IMR-90 (cell line): Measurements from ENCODE around the gene RNF212. TPM values are rescaled to one million over a fixed set of nuclear protein-coding genes. Genes with fewer than 3 reads are reported as not detected.

Source experiments
- ATAC-seq: fragments of 200-7000 bp; cut with Tn5 transposase; 2 replicates; pipeline ENCODE4 v1.9.1; 2020; ENCODE audit warnings: low read depth, mild to moderate bottlenecking, moderate library complexity
- BruUV-seq: library from RNA; stranded (reverse); fragments of 400-500 nt; replicated peaks from 2 replicates; lab custom pipeline; 2021; lab: Mats Ljungman, UMichigan
- CTCF ChIA-PET: fragments of 300-600 bp; formaldehyde crosslinking; extraction: SDS; loops from one replicate; lab custom pipeline; 2021; ENCODE audit warnings: antibody characterized with exemption; lab: Yijun Ruan, JAX
- POLR2A ChIA-PET: fragments of 300-600 bp; sonication (Branson Sonifier 250); formaldehyde crosslinking; loops from one replicate; lab custom pipeline; 2022; ENCODE audit warnings: antibody characterized with exemption; ENCODE audit not compliant: unreplicated experiment; lab: Charles Lee
- DNase-seq: peaks from one replicate; pipeline ENCODE4 v3.0.0; 2013
- H2AFZ ChIP-seq: replicated peaks from 2 replicates; pipeline ENCODE3; 2013; ENCODE audit warnings: low read length, mild to moderate bottlenecking; ENCODE audit not compliant: poor library complexity
- H2AK5ac ChIP-seq: 2 replicates; pipeline ENCODE4 v1.6.1; 2013; ENCODE audit warnings: low read depth, low read length, inconsistent platforms
- H2AK9ac ChIP-seq: replicated peaks from 2 replicates; pipeline ENCODE3; 2013; ENCODE audit warnings: mild to moderate bottlenecking, low read depth, low read length, moderate library complexity; ENCODE audit not compliant: poor library complexity
- H2BK120ac ChIP-seq: 2 replicates; pipeline ENCODE4 v1.6.1; 2013; ENCODE audit warnings: low read depth, low read length, inconsistent platforms
- H2BK15ac ChIP-seq: 3 replicates; pipeline ENCODE4 v1.6.1; 2013; ENCODE audit warnings: low read depth, low read length, inconsistent platforms
- H2BK20ac ChIP-seq: 2 replicates; pipeline ENCODE4 v1.6.1; 2013; ENCODE audit warnings: low read depth, mild to moderate bottlenecking, inconsistent platforms, low read length, moderate library complexity
- H2BK5ac ChIP-seq: 2 replicates; pipeline ENCODE4 v1.6.1; 2013; ENCODE audit warnings: mild to moderate bottlenecking, low read depth, low read length, inconsistent platforms; ENCODE audit not compliant: poor library complexity, severe bottlenecking
- H3K14ac ChIP-seq: replicated peaks from 2 replicates; pipeline ENCODE4 v1.6.1; 2013; ENCODE audit warnings: low read depth, low read length, inconsistent platforms
- H3K18ac ChIP-seq: 2 replicates; pipeline ENCODE4 v1.6.1; 2013; ENCODE audit warnings: low read depth, low read length, control low read depth
- H3K23ac ChIP-seq: 2 replicates; pipeline ENCODE4 v1.6.1; 2013; ENCODE audit warnings: low read depth, low read length, inconsistent platforms
- H3K27ac ChIP-seq: 2 replicates; pipeline ENCODE4 v1.5.1; 2013; ENCODE audit warnings: mild to moderate bottlenecking, control low read depth, low read length; ENCODE audit not compliant: insufficient read depth
- H3K27me3 ChIP-seq: 2 replicates; pipeline ENCODE4 v1.6.1; 2013; ENCODE audit warnings: low read length; ENCODE audit not compliant: control insufficient read depth, insufficient read depth
- H3K36me3 ChIP-seq: 2 replicates; pipeline ENCODE4 v1.6.1; 2013; ENCODE audit warnings: low read length, mixed read lengths; ENCODE audit not compliant: control insufficient read depth, insufficient read depth
- H3K4ac ChIP-seq: 2 replicates; pipeline ENCODE4 v1.6.1; 2013; ENCODE audit warnings: low read depth, low read length, inconsistent platforms
- H3K4me1 ChIP-seq: 2 replicates; pipeline ENCODE4 v1.6.1; 2013; ENCODE audit warnings: low read length, mixed read lengths; ENCODE audit not compliant: control insufficient read depth, insufficient read depth
- H3K4me2 ChIP-seq: 2 replicates; pipeline ENCODE4 v1.6.1; 2013; ENCODE audit warnings: low read depth, mild to moderate bottlenecking, control low read depth, low read length, moderate library complexity
- H3K4me3 ChIP-seq: 2 replicates; pipeline ENCODE4 v1.5.1; 2013; ENCODE audit warnings: low read depth, mild to moderate bottlenecking, control low read depth, low read length, moderate library complexity; ENCODE audit not compliant: insufficient read depth
- H3K56ac ChIP-seq: 2 replicates; pipeline ENCODE4 v1.6.1; 2013; ENCODE audit warnings: low read length, inconsistent platforms; ENCODE audit not compliant: insufficient read depth; ENCODE audit errors: extremely low read depth
- H3K79me1 ChIP-seq, 2 experiments: 2 replicates each; pipeline ENCODE4 v1.6.1; 2013; ENCODE audit warnings: low read length in 2 of 2, inconsistent platforms in 1 of 2, low read depth in 1 of 2
- H3K9ac ChIP-seq: 2 replicates; pipeline ENCODE4 v1.6.1; 2013; ENCODE audit warnings: low read depth, low read length, control low read depth
- H3K9me1 ChIP-seq: 2 replicates; pipeline ENCODE4 v1.6.1; 2013; ENCODE audit warnings: low read length, inconsistent platforms; ENCODE audit not compliant: insufficient read depth
- H3K9me3 ChIP-seq: 2 replicates; pipeline ENCODE4 v1.6.1; 2013; ENCODE audit warnings: low read length; ENCODE audit not compliant: control insufficient read depth, insufficient read depth
- H4K20me1 ChIP-seq: 2 replicates; pipeline ENCODE4 v1.6.1; 2013; ENCODE audit warnings: low read length, inconsistent platforms; ENCODE audit not compliant: insufficient read depth
- H4K5ac ChIP-seq: 2 replicates; pipeline ENCODE4 v1.6.1; 2013; ENCODE audit warnings: mild to moderate bottlenecking, low read depth, low read length, control low read depth
- H4K8ac ChIP-seq, 2 experiments: 2 replicates each; pipeline ENCODE4 v1.6.1; 2013; ENCODE audit warnings: low read depth in 2 of 2, low read length in 2 of 2, control low read depth in 1 of 2, inconsistent platforms in 1 of 2
- H4K91ac ChIP-seq: 2 replicates; pipeline ENCODE4 v1.6.1; 2013; ENCODE audit warnings: low read depth, low read length, inconsistent platforms; ENCODE audit not compliant: insufficient read depth
- BHLHE40 ChIP-seq: fragments of 150-350 bp; IDR thresholded peaks from 2 replicates; pipeline ENCODE4 v1.6.1; 2016; ENCODE audit warnings: mild to moderate bottlenecking, low read depth, low read length
- CHD1 ChIP-seq: IDR thresholded peaks from 2 replicates; pipeline ENCODE4 v1.6.1; 2012; ENCODE audit warnings: low read depth, low read length, improper control_type of control experiment
- FOS ChIP-seq: fragments of 150-350 bp; IDR thresholded peaks from 2 replicates; pipeline ENCODE4 v1.6.1; 2016; ENCODE audit warnings: low read depth, low read length
- MAZ ChIP-seq: IDR thresholded peaks from 2 replicates; pipeline ENCODE4 v1.6.1; 2012; ENCODE audit warnings: low read depth, mild to moderate bottlenecking, low read length, improper control_type of control experiment, moderate library complexity, borderline replicate concordance
- MXI1 ChIP-seq: IDR thresholded peaks from 2 replicates; pipeline ENCODE4 v1.6.1; 2012; ENCODE audit warnings: low read depth, mild to moderate bottlenecking, low read length, moderate library complexity, borderline replicate concordance
- POLR2A ChIP-seq: IDR thresholded peaks from 2 replicates; pipeline ENCODE4 v1.6.1; 2012; ENCODE audit warnings: mild to moderate bottlenecking, low read depth, low read length
- RAD21 ChIP-seq: IDR thresholded peaks from 2 replicates; pipeline ENCODE4 v1.6.1; 2012; ENCODE audit warnings: low read length, improper control_type of control experiment
- RCOR1 ChIP-seq: IDR thresholded peaks from 2 replicates; pipeline ENCODE4 v1.6.1; 2012; ENCODE audit warnings: mild to moderate bottlenecking, low read length, improper control_type of control experiment; ENCODE audit not compliant: insufficient replicate concordance
- SMC3 ChIP-seq: fragments of 150-350 bp; IDR thresholded peaks from 2 replicates; pipeline ENCODE4 v1.6.1; 2016; ENCODE audit warnings: low read depth, mild to moderate bottlenecking, antibody characterized with exemption, low read length, moderate library complexity
- WGBS, 2 experiments: methylation state at CpG; one replicate each; pipeline versions ENCODE4 v1.1.5 to v1.1.7; 2013; ENCODE audit warnings: missing lambda C conversion rate in 2 of 2; ENCODE audit not compliant: insufficient read length in 1 of 2; ENCODE audit errors: extremely low coverage in 2 of 2; 5-methylcytosine and 5-hydroxymethylcytosine counted together
- dilution Hi-C: fragments of 300-500 bp; cut with HindIII; formaldehyde crosslinking; loops from one replicate; pipeline ENCODE4 v1.14.3; 2018; ENCODE audit warnings: low sequenced_read_pairs; ENCODE audit not compliant: unreplicated experiment
- in situ Hi-C: fragments of 300-500 bp; cut with MboI; formaldehyde crosslinking; loops from 3 replicates; pipeline ENCODE4 v1.14.3; 2019; ENCODE audit warnings: low sequenced_read_pairs, inconsistent platforms, mixed read lengths
- intact Hi-C: fragments of 100-400 bp; cut with micrococcal nuclease; formaldehyde crosslinking; loops from 2 replicates; pipeline ENCODE4 v1.10.0; 2022
- polyA plus RNA-seq, 3 experiments: library from polyadenylated mRNA; depleted of rRNA; stranded (reverse); fragments of >200 nt; gene quantifications; 2 replicates each; pipeline ENCODE4 v1.2.3, GENCODE V29; 2012; ENCODE audit warnings: low replicate concordance in 1 of 3
- total RNA-seq: library from RNA; depleted of rRNA; stranded (reverse); fragments of >200 nt; gene quantifications from 2 replicates; pipeline ENCODE4 v1.2.3, GENCODE V29; 2012
- TF ChIP-seq, protein P1 (sequence below): fragments of 150-350 bp; IDR thresholded peaks from 2 replicates; pipeline ENCODE4 v1.6.1; 2017; ENCODE audit warnings: mild to moderate bottlenecking, antibody characterized with exemption, low read length, low read depth

Gene RNF212
- total and polyA plus RNA-seq, 2 of the 4 experiments (the other 2 are of a cell fraction), result under 0.01 to 0.51 TPM

GRCh38 chr4:1112821-1113182 is 562 bp downstream of the RNF212 start:
- Histone ChIP-seq H2BK120ac (no peak overlapping the region), H2BK15ac (no peak overlapping the region), H2AFZ (no peak overlapping the region), H3K79me1 (no peaks in the 10 kb centered on the region), H3K14ac (no peak overlapping the region), H4K8ac (no peak overlapping the region), H4K91ac (no peak overlapping the region), H3K4ac (no peak overlapping the region), H3K9me3 (no peaks in the 10 kb centered on the region), H3K9ac (no peak overlapping the region), H3K36me3 (no peaks in the 10 kb centered on the region), H4K20me1 (no peaks in the 10 kb centered on the region), H3K18ac (no peak overlapping the region), H3K4me3 (no peak overlapping the region), H3K4me2 (no peak overlapping the region), H3K27me3 (peaks cover 50% of the 10 kb centered on the region), H2BK20ac (no peak overlapping the region), H2BK5ac (no peak overlapping the region), H3K23ac (no peak overlapping the region), H2AK5ac (no peak overlapping the region), H2AK9ac (no peak overlapping the region), H4K5ac (no peak overlapping the region), H3K27ac (no peak overlapping the region), H3K56ac (no peak overlapping the region), H3K4me1 (no peaks in the 10 kb centered on the region), H3K9me1 (no peaks in the 10 kb centered on the region)
- CTCF ChIA-PET, result no interaction called here
- POLR2A ChIA-PET, result no interaction called here
- intact Hi-C loops, result no loop called here
- dilution Hi-C loops, result no loop called here
- TF ChIP-seq, protein P1, sequence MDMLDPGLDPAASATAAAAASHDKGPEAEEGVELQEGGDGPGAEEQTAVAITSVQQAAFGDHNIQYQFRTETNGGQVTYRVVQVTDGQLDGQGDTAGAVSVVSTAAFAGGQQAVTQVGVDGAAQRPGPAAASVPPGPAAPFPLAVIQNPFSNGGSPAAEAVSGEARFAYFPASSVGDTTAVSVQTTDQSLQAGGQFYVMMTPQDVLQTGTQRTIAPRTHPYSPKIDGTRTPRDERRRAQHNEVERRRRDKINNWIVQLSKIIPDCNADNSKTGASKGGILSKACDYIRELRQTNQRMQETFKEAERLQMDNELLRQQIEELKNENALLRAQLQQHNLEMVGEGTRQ, result no peak
- no peak for TF ChIP-seq MXI1
- TF ChIP-seq MAZ, result no peak
- TF ChIP-seq POLR2A, result no peak
- no peak for TF ChIP-seq BHLHE40
- no peak for TF ChIP-seq RCOR1
- no peak for TF ChIP-seq FOS
- TF ChIP-seq CHD1, result no peak
- TF ChIP-seq SMC3, result no peak
- no peak for TF ChIP-seq RAD21
- DNase-seq, result no peak
- WGBS, 2 experiments, result no CpG with 5 or more reads among the region's 24 CpGs
- in situ Hi-C loops, result no loop called here
- no TSS peak for BruUV-seq
- ATAC-seq, result no peak
